PC-9 (cell line): Measurements from ENCODE around the gene SELL. TPM values are rescaled to one million over a fixed set of nuclear protein-coding genes. Genes with fewer than 3 reads are reported as not detected.

Experiments
- BruUV-seq: library from RNA; stranded (reverse); fragments of 400-500 nt; replicated peaks from 2 replicates; lab custom pipeline; 2021; lab: Mats Ljungman, UMichigan
- CTCF ChIA-PET: fragments of 300-600 bp; sonication (Branson Sonifier 250); formaldehyde crosslinking; loops from one replicate; lab custom pipeline; 2022; ENCODE audit warnings: antibody characterized with exemption; lab: Charles Lee
- POLR2A ChIA-PET: fragments of 300-600 bp; sonication (Branson Sonifier 250); formaldehyde crosslinking; loops from one replicate; lab custom pipeline; 2022; ENCODE audit warnings: antibody characterized with exemption; ENCODE audit not compliant: unreplicated experiment; lab: Charles Lee
- DNase-seq, 2 experiments: peaks; one replicate each; pipeline versions ENCODE4 v3.0.0 to v3.0.0-alpha.2; 2015 to 2022; ENCODE audit warnings: mixed read lengths in 1 of 2
- H2AFZ ChIP-seq: fragments of 200-600 bp; sonication (generic); 2 replicates; pipeline ENCODE4 v1.8.1; 2017; ENCODE audit warnings: antibody characterized with exemption
- H3F3A ChIP-seq: fragments of 200-600 bp; sonication (generic); 2 replicates; pipeline ENCODE4 v1.8.1; 2017; ENCODE audit warnings: antibody characterized with exemption, mild to moderate bottlenecking, low read depth; ENCODE audit not compliant: insufficient read depth
- H3K27ac ChIP-seq: fragments of 200-600 bp; sonication (generic); 2 replicates; pipeline ENCODE4 v1.6.1; 2016; ENCODE audit warnings: mixed run types
- H3K27me3 ChIP-seq: fragments of 200-600 bp; sonication (generic); 2 replicates; pipeline ENCODE4 v1.6.1; 2016; ENCODE audit warnings: low read depth, mixed run types; ENCODE audit not compliant: insufficient read depth
- H3K36me3 ChIP-seq: fragments of 200-600 bp; sonication (generic); 2 replicates; pipeline ENCODE4 v1.6.1; 2016; ENCODE audit warnings: low read depth, mixed run types
- H3K4me1 ChIP-seq: fragments of 200-600 bp; sonication (generic); replicated peaks from 2 replicates; pipeline ENCODE4 v1.6.1; 2016; ENCODE audit warnings: mixed run types; ENCODE audit not compliant: insufficient read depth
- H3K4me2 ChIP-seq: fragments of 200-600 bp; sonication (generic); 2 replicates; pipeline ENCODE4 v1.6.1; 2017; ENCODE audit warnings: mixed run types
- H3K4me3 ChIP-seq: fragments of 200-600 bp; sonication (generic); 2 replicates; pipeline ENCODE4 v1.6.1; 2016; ENCODE audit warnings: mixed run types
- H3K79me2 ChIP-seq: fragments of 200-600 bp; sonication (generic); 2 replicates; pipeline ENCODE4 v1.6.1; 2017; ENCODE audit warnings: low read depth, mixed run types
- H3K9me2 ChIP-seq: fragments of 200-600 bp; sonication (generic); 2 replicates; pipeline ENCODE4 v1.8.1; 2017; ENCODE audit warnings: mild to moderate bottlenecking; ENCODE audit not compliant: insufficient read depth
- H3K9me3 ChIP-seq: fragments of 200-600 bp; sonication (generic); 2 replicates; pipeline ENCODE4 v1.8.1; 2016; ENCODE audit warnings: low read depth; ENCODE audit not compliant: insufficient read depth
- H4K20me1 ChIP-seq: fragments of 200-600 bp; sonication (generic); 2 replicates; pipeline ENCODE4 v1.8.1; 2017; ENCODE audit not compliant: insufficient read depth
- CTCF ChIP-seq: fragments of 200-600 bp; sonication (generic); conservative IDR thresholded peaks from 2 replicates; pipeline ENCODE4 v1.6.1; 2017; ENCODE audit warnings: mixed run types, antibody characterized with exemption, mild to moderate bottlenecking, moderate library complexity
- EZH2 ChIP-seq: fragments of 200-600 bp; sonication (generic); IDR thresholded peaks from 2 replicates; pipeline ENCODE4 v1.8.0; 2017; ENCODE audit warnings: antibody characterized with exemption, low read depth
- intact Hi-C: fragments of 100-400 bp; cut with micrococcal nuclease; formaldehyde crosslinking; loops from one replicate; pipeline ENCODE4 v1.10.0; 2022; ENCODE audit not compliant: unreplicated experiment
- total RNA-seq: library from RNA; stranded (reverse); gene quantifications from 2 replicates; pipeline ENCODE4 v1.2.3, GENCODE V29; 2021

The SELL gene
- total RNA-seq, 1 experiment from 2014 or later: 6.5 TPM

- no peak for DNase-seq
- H2AFZ ChIP-seq: no peak overlapping the region
- H3K36me3 ChIP-seq: no peaks in the 10 kb centered on the region
- H3K4me2 ChIP-seq: no peak overlapping the region
- intact Hi-C loops: no loop called here
- H3K4me1 ChIP-seq: peaks cover 6% of the 10 kb centered on the region
- TF ChIP-seq EZH2 (no peak), CTCF (no peak)
- H3F3A ChIP-seq: no peaks in the 10 kb centered on the region
- no peaks in the 10 kb centered on the region for H3K9me3 ChIP-seq
- H4K20me1 ChIP-seq: no peaks in the 10 kb centered on the region
- H3K4me3 ChIP-seq: no peak overlapping the region
- POLR2A ChIA-PET: no interaction called here
- BruUV-seq: no TSS peak
- H3K9me2 ChIP-seq: no peaks in the 10 kb centered on the region
- CTCF ChIA-PET: no interaction called here
- H3K27ac ChIP-seq: no peak overlapping the region
- no peaks in the 10 kb centered on the region for H3K79me2 ChIP-seq
- H3K27me3 ChIP-seq: no peaks in the 10 kb centered on the region
Measured at GRCh38 chr1:169651035-169651434, 60.4 kb downstream of the SELL start.

GRCh38 chr1:169650551-169650950 lies 60.9 kb downstream of the SELL start:
- Histone ChIP-seq H3F3A (no peaks in the 10 kb centered on the region), H3K27ac (no peak overlapping the region), H3K9me2 (no peaks in the 10 kb centered on the region), H3K9me3 (no peaks in the 10 kb centered on the region), H3K27me3 (no peaks in the 10 kb centered on the region), H3K4me3 (no peak overlapping the region), H3K4me1 (peaks cover 1% of the 10 kb centered on the region; the same call in 1 of the 2 replicates), H3K36me3 (no peaks in the 10 kb centered on the region), H3K4me2 (no peak overlapping the region), H4K20me1 (no peaks in the 10 kb centered on the region), H3K79me2 (no peaks in the 10 kb centered on the region), H2AFZ (no peak overlapping the region)
- no peak for DNase-seq
- TF ChIP-seq CTCF (no peak), EZH2 (no peak)
- BruUV-seq: no TSS peak
- ChIA-PET CTCF (no interaction called here), POLR2A (no interaction called here)
- intact Hi-C loops: no loop called here

- Histone ChIP-seq H3K79me2 (no peaks in the 10 kb centered on the region), H3K4me1 (no peaks in the 10 kb centered on the region), H2AFZ (0 out of 2 replicates have a peak overlapping the region, but pooled peaks have one; percentile 25), H3F3A (no peaks in the 10 kb centered on the region), H4K20me1 (no peaks in the 10 kb centered on the region), H3K9me3 (no peaks in the 10 kb centered on the region), H3K36me3 (no peaks in the 10 kb centered on the region), H3K9me2 (no peaks in the 10 kb centered on the region; the same call in 1 of the 2 replicates), H3K27me3 (no peaks in the 10 kb centered on the region), H3K4me3 (no peak overlapping the region), H3K27ac (no peak overlapping the region), H3K4me2 (no peak overlapping the region)
- no TSS peak for BruUV-seq
- CTCF ChIA-PET: no interaction called here
- POLR2A ChIA-PET: no interaction called here
- intact Hi-C loops: no loop called here
- no peak for TF ChIP-seq EZH2
- no peak for TF ChIP-seq CTCF
- no peak for DNase-seq
Measured at GRCh38 chr1:169648709-169649108, 62.7 kb downstream of the SELL start.
